SU-DHL-6 (cell line): Measurements from ENCODE around the gene IQCM.

ENCODE experiments used
- H2AFZ ChIP-seq: fragments of 200-600 bp; sonication (generic); 2 replicates; pipeline ENCODE4 v1.6.1; 2014; ENCODE audit warnings: low read depth, mild to moderate bottlenecking, moderate library complexity, mixed read lengths, antibody characterized with exemption, low read length; ENCODE audit not compliant: severe bottlenecking
- H3F3A ChIP-seq: fragments of 200-600 bp; shearing (Covaris generic); 2 replicates; pipeline ENCODE4 v1.6.0; 2016; ENCODE audit warnings: antibody characterized with exemption, mild to moderate bottlenecking; ENCODE audit not compliant: insufficient read depth
- H3K27ac ChIP-seq: fragments of 200-600 bp; sonication (generic); 2 replicates; pipeline ENCODE4 v1.5.1; 2016; ENCODE audit warnings: low read depth, mild to moderate bottlenecking, low read length, moderate library complexity, mixed read lengths
- H3K27me3 ChIP-seq: fragments of 200-600 bp; sonication (generic), shearing (Covaris generic); 2 replicates; pipeline ENCODE4 v1.6.0; 2014; ENCODE audit warnings: mild to moderate bottlenecking, low read length
- H3K36me3 ChIP-seq: fragments of 200-600 bp; sonication (generic); 2 replicates; pipeline ENCODE4 v1.6.1; 2014; ENCODE audit warnings: mild to moderate bottlenecking, low read length, mixed read lengths
- H3K4me2 ChIP-seq: fragments of 300-600, 200-600 bp; shearing (Covaris generic), sonication (generic); 2 replicates; pipeline ENCODE4 v1.6.0; 2014; ENCODE audit warnings: low read length, low read depth, mild to moderate bottlenecking; ENCODE audit not compliant: poor library complexity, severe bottlenecking
- H3K4me3 ChIP-seq: fragments of 200-600 bp; sonication (generic); 2 replicates; pipeline ENCODE4 v1.5.1; 2014; ENCODE audit warnings: antibody characterized with exemption, low read length, mild to moderate bottlenecking, mixed read lengths; ENCODE audit not compliant: insufficient read depth, poor library complexity, severe bottlenecking
- H3K79me2 ChIP-seq: fragments of 200-600 bp; sonication (generic); 2 replicates; pipeline ENCODE4 v1.6.1; 2014; ENCODE audit warnings: mild to moderate bottlenecking, low read length, moderate library complexity; ENCODE audit not compliant: insufficient read depth
- H3K9ac ChIP-seq: fragments of 200-600 bp; sonication (generic); 2 replicates; pipeline ENCODE4 v1.7.0; 2014; ENCODE audit warnings: mild to moderate bottlenecking, low read length
- H3K9me2 ChIP-seq: fragments of 200-600 bp; sonication (generic); replicated peaks from 2 replicates; pipeline ENCODE4 v1.6.1; 2014; ENCODE audit warnings: low read length; ENCODE audit not compliant: insufficient read depth
- H3K9me3 ChIP-seq: fragments of 200-600 bp; sonication (generic); 2 replicates; pipeline ENCODE4 v1.6.1; 2014; ENCODE audit warnings: low read length, mixed read lengths; ENCODE audit not compliant: insufficient read depth
- H4K20me1 ChIP-seq: fragments of 200-600 bp; sonication (generic); 2 replicates; pipeline ENCODE4 v1.6.1; 2014; ENCODE audit warnings: low read depth, mild to moderate bottlenecking, antibody characterized with exemption, low read length, moderate library complexity, mixed read lengths
- EZH2phosphoT487 ChIP-seq: fragments of 200-600 bp; sonication (generic), shearing (Covaris generic); conservative IDR thresholded peaks from 2 replicates; pipeline ENCODE4 v1.6.1; 2018; ENCODE audit warnings: mild to moderate bottlenecking, antibody characterized with exemption, low read length, moderate library complexity, mixed read lengths
- TF ChIP-seq, protein P1 (sequence below): fragments of 200-600 bp; sonication (generic); IDR thresholded peaks from one replicate; pipeline ENCODE4 v1.5.1; 2017; ENCODE audit warnings: antibody characterized with exemption, mild to moderate bottlenecking, low read length, moderate library complexity; ENCODE audit not compliant: insufficient read depth, poor library complexity, severe bottlenecking

Gene IQCM, protein sequence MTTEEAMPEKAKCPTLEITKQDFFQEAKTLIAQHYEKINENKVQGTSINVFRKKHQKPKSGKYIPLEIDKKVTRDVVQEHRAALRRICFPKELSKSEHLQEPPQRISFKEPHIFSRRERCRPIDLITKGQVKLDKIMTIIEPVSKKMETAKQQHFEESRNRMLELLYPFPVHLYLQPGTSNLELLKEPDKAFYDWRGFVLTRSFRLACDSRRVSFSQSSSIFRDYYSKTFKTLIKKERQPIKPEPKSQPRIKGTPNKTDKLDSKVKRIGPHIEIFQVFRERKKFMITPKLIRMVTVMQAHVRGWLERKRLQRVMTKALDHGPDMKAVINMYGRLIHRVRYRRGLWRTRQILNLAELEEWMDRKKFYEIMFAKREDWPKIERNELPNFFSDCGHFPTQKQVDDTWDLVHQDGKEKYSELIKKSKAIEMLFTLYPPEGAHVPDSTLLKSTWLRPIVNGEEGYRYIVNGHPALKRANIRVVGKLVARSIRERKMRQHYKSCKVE

DNA sequence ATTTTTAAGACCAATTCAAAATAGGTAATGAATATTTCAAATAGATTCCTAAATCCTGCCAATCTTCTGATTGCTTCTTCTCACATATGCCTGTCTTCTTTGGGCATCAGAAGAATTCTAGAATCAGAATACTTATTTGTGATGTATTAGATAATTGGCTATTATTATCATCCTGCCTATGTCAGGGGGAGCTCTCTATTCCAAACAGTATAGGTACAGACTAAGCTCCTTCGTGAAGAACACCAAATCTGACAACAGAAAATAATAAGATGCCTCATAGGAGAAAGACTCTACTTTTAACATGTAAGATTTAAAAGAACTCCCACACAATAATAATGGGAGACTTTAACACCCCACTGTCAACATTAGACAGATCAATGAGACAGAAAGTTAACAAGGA is at the start of gene IQCM:
Gene IQCM (minus strand): TSS at position 101 of the 400 bp plus-strand sequence. CDS start 73,152 bp downstream, outside the sequence.
- no peaks in the 10 kb centered on the region for H3F3A ChIP-seq
- no peaks in the 10 kb centered on the region for H3K9me2 ChIP-seq
- H3K27me3 ChIP-seq, result no peaks in the 10 kb centered on the region
- H2AFZ ChIP-seq, result no peak within 1 kb of the TSS
- TF ChIP-seq, protein P1, sequence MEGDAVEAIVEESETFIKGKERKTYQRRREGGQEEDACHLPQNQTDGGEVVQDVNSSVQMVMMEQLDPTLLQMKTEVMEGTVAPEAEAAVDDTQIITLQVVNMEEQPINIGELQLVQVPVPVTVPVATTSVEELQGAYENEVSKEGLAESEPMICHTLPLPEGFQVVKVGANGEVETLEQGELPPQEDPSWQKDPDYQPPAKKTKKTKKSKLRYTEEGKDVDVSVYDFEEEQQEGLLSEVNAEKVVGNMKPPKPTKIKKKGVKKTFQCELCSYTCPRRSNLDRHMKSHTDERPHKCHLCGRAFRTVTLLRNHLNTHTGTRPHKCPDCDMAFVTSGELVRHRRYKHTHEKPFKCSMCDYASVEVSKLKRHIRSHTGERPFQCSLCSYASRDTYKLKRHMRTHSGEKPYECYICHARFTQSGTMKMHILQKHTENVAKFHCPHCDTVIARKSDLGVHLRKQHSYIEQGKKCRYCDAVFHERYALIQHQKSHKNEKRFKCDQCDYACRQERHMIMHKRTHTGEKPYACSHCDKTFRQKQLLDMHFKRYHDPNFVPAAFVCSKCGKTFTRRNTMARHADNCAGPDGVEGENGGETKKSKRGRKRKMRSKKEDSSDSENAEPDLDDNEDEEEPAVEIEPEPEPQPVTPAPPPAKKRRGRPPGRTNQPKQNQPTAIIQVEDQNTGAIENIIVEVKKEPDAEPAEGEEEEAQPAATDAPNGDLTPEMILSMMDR, result no peak
- no peak for TF ChIP-seq EZH2phosphoT487
- H4K20me1 ChIP-seq, result no peaks in the 10 kb centered on the region
- no peak within 1 kb of the TSS for H3K27ac ChIP-seq
- H3K79me2 ChIP-seq, result no peaks in the 10 kb centered on the region
- H3K9ac ChIP-seq, result no peak within 1 kb of the TSS
- H3K4me3 ChIP-seq, result no peak within 1 kb of the TSS
- H3K36me3 ChIP-seq, result no peaks in the 10 kb centered on the region
- no peak within 1 kb of the TSS for H3K4me2 ChIP-seq
- H3K9me3 ChIP-seq, result no peaks in the 10 kb centered on the region

DNA sequence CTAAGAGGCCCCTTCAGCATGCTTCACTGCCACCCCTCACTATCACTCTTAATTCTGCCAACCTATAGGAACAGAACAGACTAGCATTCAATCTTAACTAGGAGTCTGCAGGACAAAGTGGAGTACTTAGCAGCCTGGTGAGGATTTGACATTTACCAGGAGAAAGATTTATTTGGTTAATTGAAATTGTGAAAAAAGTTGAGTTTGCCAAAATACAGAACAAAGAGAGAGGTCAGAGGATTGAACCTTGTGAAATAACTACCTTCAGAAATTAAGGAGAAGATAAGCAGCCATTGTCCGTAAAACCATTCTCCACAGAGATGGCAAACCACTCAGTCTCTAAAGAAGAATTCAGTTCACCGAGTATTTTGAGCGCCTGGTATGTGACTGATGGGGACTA is 41.8 kb upstream of the IQCM start:
- Histone ChIP-seq H3K9ac (no peak overlapping the region), H3K9me2 (no peaks in the 10 kb centered on the region), H3K27me3 (no peaks in the 10 kb centered on the region), H2AFZ (no peak overlapping the region), H3K9me3 (no peaks in the 10 kb centered on the region; the same call in 1 of the 2 replicates), H3F3A (no peaks in the 10 kb centered on the region), H3K36me3 (no peaks in the 10 kb centered on the region), H3K4me3 (no peak overlapping the region), H4K20me1 (no peaks in the 10 kb centered on the region), H3K79me2 (no peaks in the 10 kb centered on the region), H3K4me2 (no peak overlapping the region), H3K27ac (no peak overlapping the region)
- TF ChIP-seq, protein P1, result no peak
- no peak for TF ChIP-seq EZH2phosphoT487

DNA sequence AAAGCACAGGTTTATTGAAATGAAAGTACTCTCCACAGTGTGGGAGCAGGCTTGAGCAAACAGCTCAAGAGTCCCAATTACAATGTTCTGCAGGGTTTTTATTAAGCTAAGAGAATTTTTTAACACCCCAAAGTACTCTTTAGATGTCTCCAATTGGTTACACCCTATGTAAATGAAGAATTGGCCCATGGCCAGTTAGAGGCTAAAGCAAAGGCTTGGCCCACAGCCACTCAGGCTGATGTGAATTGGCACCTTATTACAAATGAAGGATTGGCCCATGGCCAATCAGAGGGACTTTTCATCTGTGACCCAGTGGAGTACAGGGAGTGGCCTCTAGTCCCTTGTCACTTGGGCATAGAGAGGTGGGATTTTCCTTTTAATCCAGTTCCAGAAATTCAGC is 30.1 kb upstream of the IQCM start:
- H3K27ac ChIP-seq, result no peak overlapping the region
- no peak overlapping the region for H3K4me3 ChIP-seq
- no peaks in the 10 kb centered on the region for H3K9me3 ChIP-seq
- H3K36me3 ChIP-seq, result no peaks in the 10 kb centered on the region
- H3K79me2 ChIP-seq, result no peaks in the 10 kb centered on the region
- H3K9me2 ChIP-seq, result no peaks in the 10 kb centered on the region
- H2AFZ ChIP-seq, result no peak overlapping the region
- no peaks in the 10 kb centered on the region for H3F3A ChIP-seq
- no peaks in the 10 kb centered on the region for H3K27me3 ChIP-seq
- H3K9ac ChIP-seq, result no peak overlapping the region
- TF ChIP-seq, protein P1, result no peak
- TF ChIP-seq EZH2phosphoT487, result no peak
- no peaks in the 10 kb centered on the region for H4K20me1 ChIP-seq
- no peak overlapping the region for H3K4me2 ChIP-seq
